GM21390 (cell line): Measurements from ENCODE around the gene AK6.
"Not testable (repeated sequence)": the region's sequence is repeated elsewhere in the genome, so short reads cannot be mapped to it uniquely, and the experiment has no call there.

Experiments
- ATAC-seq: cut with Tn5 transposase; IDR thresholded peaks from one replicate; pipeline ENCODE4 v1.9.1; 2021; ENCODE audit not compliant: unreplicated experiment

Gene AK6

GRCh38 chr5:69341520-69342161 is 27.7 kb downstream of the AK6 start:
- ATAC-seq, result no peak

GRCh38 chr5:69335341-69335935 is 33.9 kb downstream of the AK6 start:
- ATAC-seq, result no peak

- ATAC-seq, result peak; percentile 45
These were observed 34.5 kb downstream of the AK6 start for GRCh38 chr5:69334793-69335268.

- not testable (repeated sequence) for ATAC-seq
These were observed 35.5 kb downstream of the AK6 start for GRCh38 chr5:69333668-69334315.

GRCh38 chr5:69331528-69332445 is 37.5 kb downstream of the AK6 start:
- ATAC-seq, result no peak

GRCh38 chr5:69329905-69330489 is 39.3 kb downstream of the AK6 start:
- ATAC-seq, result no peak

- no peak for ATAC-seq
These were observed 43.0 kb downstream of the AK6 start for GRCh38 chr5:69326365-69326764.

GRCh38 chr5:69317391-69317790 is 51.9 kb downstream of the AK6 start:
- no peak for ATAC-seq

GRCh38 chr5:69315972-69316371 is 53.3 kb downstream of the AK6 start:
- ATAC-seq, result no peak

GRCh38 chr5:69313428-69313827 is 55.9 kb downstream of the AK6 start:
- ATAC-seq, result no peak

- ATAC-seq, result no peak
These were observed 56.7 kb downstream of the AK6 start for GRCh38 chr5:69312459-69313160.

GRCh38 chr5:69309380-69309779 is 59.9 kb downstream of the AK6 start:
- no peak for ATAC-seq

- ATAC-seq, result no peak
These were observed 61.2 kb downstream of the AK6 start for GRCh38 chr5:69308046-69308553.

- ATAC-seq, result no peak
These were observed 63.8 kb downstream of the AK6 start for GRCh38 chr5:69305512-69305911.
